ENCODE data around the gene SMARCA2.

DNA sequence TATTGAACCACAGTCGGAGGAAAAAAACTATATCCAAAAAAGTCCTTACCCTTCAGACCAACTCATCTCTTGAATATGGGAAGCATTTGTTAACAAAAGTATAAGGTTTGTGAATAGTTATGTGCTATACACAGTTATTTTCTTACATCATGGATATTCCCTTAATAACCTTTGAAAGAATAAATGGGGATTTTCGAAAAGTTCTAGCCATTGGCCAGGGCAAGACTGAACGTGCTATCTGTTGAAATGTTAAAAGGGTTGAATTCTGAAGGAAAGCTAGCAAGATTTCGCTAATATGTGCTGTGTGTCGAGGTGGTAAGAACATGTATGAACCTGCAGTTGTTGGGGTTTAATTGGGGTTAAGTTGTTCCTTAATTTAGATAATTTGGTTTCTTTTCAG lies 140.8 kb downstream of the SMARCA2 start:
- TF ChIP-seq POLR2A (IDR thresholded peaks at IDR 0.05; ENCODE audit: low read length) (no peak), GATA1 (IDR thresholded peaks at IDR 0.05; ENCODE audit: low read depth, low read length) (no peak)

All from erythroblast (primary cell).